ENCODE measurements around the gene SEPTIN10.
A peak's percentile ranks its signal among the peaks of the same experiment; 100 is the strongest.
"Not testable (repeated sequence)": the region's sequence is repeated elsewhere in the genome, so short reads cannot be mapped to it uniquely, and the experiment has no call there.

SEPTIN10 gene

DNA sequence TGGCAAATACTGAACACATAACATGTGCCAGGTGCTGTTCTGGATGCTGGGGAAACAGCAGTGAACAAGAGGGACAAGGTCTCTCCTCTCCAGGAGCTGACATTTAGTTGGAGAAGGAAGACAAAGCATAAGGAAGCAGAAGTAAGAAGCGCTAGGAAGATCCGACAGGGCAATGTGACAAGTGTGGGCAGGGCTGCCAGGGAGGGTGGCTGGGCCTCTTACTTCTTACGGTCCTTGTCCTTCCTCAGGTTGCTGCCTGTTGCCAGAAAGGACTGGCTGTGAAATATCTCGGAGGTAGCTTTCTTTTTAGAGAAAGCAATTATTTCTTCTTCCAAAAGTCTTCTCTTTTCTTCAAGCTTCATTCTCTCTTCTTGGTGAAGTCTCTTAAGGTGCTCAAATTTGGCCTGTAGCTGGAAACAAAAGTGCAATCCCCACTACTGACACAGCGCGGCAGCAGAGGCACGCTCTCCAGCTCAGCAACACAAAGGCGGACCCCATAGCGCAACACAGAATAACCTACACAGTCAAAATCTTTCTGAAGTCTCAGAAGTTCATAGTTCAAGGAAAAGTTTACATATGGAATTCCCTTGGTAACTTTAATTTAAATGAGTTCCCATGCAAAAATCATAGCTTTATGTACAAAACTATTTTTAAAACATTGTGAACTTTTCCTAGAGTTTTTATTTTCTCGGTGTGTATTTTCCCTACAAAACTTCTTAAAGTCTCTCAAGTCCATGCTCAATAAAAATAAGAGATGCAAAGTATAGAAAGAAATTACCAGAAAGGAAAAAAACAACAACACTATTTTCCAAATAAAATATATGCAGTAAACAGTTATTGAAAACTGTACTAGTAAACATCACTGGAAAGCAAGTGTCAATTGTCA is 67.7 kb downstream of the SEPTIN10 start:
- peak; percentile 41 to 51 for DNase-seq (ENCODE audit: low read depth in 2 of 2)

DNA sequence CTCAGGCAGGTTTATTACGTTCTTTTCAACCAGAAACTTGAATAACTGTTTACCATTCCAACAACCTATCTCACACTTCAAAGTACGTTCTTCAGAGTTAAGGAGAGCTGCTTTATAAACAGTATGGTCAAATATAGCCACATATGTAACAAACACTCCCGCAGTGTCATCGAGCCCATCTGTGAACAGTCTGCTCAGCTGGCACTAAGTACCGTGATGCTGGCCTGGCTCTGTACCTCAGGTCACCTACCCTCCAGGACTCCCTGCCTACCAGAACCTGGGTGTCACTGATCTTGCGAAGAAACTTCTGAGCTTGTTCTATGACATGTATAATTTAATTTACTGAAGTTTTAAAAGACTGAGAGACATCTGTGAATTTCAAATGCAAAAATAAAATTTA is 71.4 kb downstream of the SEPTIN10 start:
- DNase-seq (ENCODE audit: low read depth in 2 of 2): no peak

DNA sequence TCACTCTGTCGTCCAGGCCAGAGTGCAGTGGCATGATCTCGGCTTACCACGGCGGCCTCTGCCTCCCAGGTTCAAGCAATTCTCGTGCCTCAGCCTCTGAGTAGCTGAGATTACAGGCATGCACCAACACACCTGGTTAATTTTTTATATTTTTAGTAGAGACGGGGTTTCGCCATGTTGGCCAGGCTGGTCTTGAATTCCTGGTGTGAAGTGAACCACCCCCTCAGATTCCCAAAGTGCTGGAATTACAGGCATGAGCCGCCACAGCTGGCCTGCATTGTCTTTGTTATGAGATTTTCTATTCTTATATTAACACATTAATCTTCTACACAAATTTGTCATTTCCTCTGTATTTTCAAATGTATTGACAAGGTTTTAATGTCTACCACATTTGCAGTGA is 75.2 kb downstream of the SEPTIN10 start:
- no peak for DNase-seq (ENCODE audit: low read depth in 2 of 2)

DNA sequence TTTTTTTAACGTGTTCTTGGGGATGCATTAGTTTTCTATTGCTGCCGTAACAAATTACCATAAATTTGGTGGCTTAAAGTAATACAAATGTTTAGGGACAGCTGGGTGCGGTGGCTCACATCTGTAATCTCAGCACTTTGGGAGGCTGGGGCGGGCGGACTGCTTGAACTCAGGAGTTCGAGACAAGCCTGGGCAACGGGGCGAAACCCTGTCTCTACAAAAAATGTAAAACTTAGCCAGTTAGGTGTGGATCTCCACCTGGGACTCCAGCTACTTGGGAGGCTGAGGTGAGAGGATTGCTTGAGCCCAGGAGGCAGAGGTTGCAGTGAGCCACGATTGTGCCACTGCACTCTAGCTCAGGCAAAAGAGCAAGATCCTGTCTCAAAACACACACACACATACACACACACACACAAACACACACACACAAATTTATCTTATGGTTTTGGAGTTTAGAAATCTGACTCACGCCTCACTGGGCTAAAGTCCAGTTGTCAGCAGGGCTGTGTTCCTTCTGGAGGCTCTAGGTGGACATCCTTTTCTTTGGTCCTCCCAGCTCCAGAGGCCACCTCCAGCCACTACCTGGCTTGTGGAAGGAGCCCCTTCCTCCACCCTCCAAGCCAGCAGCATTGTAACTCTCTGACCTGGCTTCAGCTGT is 76.1 kb downstream of the SEPTIN10 start:
- no peak for DNase-seq (ENCODE audit: low read depth in 2 of 2)

GRCh38 chr2:109536556-109536955 is 77.2 kb downstream of the SEPTIN10 start:
- DNase-seq (ENCODE audit: low read depth in 2 of 2): not testable (repeated sequence)

GRCh38 chr2:109535217-109535946 is 78.4 kb downstream of the SEPTIN10 start:
- DNase-seq (ENCODE audit: low read depth in 2 of 2): no peak

GRCh38 chr2:109533823-109534222 is 79.9 kb downstream of the SEPTIN10 start:
- DNase-seq (ENCODE audit: low read depth in 2 of 2): no peak

DNA sequence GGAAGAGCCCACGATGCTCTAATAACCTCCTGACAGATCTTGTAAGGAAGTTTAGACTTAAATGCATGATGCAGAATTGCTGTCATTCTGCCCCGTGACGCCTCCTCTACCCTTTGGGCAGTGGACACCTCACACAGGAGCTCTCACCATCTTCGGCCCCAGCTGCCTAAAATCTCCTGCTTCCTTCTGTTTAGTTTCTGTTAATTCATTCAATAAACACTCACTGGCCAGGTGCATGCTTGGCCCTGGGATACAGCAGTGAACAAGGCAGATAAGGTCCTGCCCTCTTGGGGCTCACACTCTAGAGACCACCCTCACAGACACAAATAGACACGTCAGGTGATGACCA is 81.1 kb downstream of the SEPTIN10 start:
- DNase-seq (ENCODE audit: low read depth in 2 of 2): no peak

GRCh38 chr2:109531896-109532727 is 81.7 kb downstream of the SEPTIN10 start:
- DNase-seq (ENCODE audit: low read depth in 2 of 2): no peak

GRCh38 chr2:109531221-109531620 is 82.5 kb downstream of the SEPTIN10 start:
- no peak for DNase-seq (ENCODE audit: low read depth in 2 of 2)

DNA sequence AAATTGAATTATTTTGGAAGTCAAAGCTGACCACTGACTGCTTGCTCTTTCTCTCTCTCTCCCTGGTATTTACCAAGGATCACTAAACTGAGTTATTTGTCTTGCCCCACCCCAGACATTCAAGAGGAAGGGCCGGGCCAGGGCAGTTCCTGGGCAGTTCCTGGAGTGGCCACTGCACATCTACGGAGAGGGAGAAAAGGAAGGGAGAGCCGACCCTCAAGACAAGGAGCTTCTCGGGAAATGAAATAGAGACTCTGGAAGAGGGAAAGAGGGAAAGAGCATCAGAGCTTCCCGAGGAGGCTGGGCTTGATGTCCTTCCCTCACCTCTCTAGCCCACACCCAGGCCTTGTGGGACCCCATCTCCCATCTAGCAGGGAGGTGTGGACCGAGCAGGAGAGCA is 83.1 kb downstream of the SEPTIN10 start:
- no peak for DNase-seq (ENCODE audit: low read depth in 2 of 2)

- no peak for DNase-seq (ENCODE audit: low read depth in 2 of 2)
These were observed 84.0 kb downstream of the SEPTIN10 start for GRCh38 chr2:109529532-109530449.

DNA sequence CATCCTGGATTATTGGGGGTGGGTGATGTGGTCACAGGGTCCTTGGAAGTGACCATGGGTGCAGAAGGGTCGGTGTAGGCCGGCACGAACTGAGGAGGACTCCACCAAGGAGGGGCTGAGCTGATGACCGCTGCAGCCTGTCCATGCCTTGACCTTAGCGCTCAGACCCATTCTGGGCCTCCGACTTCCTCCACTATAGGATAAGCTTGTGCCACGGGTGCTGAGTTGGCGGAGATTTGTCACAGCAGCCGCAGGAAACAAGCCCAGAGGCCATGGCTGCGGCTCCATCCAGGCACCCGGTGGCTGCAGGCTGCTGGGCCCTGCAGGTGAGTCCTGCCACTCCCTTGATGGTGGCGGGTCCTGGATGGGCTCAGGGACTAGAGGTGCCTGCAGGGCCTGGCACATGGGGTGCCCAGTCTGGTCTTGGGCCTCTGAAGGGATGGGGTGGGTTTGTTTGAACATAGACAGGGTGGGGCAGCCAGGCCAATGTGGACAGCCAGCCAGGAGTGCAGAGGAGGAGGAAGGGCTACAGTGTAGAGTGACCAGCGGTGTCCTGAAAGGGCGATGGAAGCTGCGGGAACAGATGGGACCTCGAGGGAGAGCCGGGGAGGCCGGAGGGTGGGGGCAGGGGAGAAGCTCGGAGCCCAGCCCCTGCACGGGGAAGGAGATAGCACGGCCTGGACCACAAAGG is 84.8 kb downstream of the SEPTIN10 start:
- no peak for DNase-seq (ENCODE audit: low read depth in 2 of 2)

DNA sequence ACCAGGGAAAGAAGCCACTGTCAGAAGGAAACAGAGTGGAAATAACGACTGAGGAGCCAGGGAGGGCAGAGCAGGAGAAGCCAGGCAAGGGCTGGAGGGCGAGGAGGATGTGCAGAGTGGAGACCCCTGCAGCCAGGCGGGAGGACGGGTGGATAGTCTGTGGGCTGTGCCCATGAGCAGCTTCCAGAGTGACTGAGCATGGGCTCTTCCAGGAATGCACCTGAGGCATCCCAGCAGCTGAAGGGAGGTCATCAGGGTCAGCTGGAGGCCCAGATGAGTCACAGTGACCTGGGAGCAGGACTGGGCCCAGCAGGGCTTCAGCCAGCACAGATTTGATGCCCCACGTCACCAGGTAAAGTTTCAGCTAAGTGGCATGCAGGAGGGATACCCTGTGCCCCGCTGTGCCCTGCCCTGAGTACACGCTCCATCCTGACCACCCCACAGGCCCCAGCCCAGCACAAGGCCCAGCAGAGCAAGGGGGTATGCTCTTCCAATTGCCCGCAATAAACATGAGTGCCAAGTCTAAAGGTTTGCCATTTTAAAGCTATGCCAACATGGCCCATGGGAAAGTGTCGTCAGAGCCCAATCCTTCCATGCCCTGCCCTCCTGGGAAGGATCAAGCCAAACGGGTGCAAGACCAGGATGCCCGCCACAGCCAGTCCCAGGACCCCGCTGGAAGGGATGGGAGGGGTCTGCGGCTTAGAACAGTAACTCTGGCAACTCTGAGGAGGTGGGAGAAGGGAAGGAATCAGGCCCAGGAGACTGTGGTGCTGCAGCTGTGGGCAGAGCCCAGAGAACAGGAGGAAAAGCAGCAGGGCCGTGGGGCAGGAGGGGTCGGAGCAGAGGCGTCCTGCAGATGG is 85.7 kb downstream of the SEPTIN10 start:
- DNase-seq (ENCODE audit: low read depth in 2 of 2): no peak

GRCh38 chr2:109527079-109527478 is 86.7 kb downstream of the SEPTIN10 start:
- DNase-seq (ENCODE audit: low read depth in 2 of 2): no peak

DNA sequence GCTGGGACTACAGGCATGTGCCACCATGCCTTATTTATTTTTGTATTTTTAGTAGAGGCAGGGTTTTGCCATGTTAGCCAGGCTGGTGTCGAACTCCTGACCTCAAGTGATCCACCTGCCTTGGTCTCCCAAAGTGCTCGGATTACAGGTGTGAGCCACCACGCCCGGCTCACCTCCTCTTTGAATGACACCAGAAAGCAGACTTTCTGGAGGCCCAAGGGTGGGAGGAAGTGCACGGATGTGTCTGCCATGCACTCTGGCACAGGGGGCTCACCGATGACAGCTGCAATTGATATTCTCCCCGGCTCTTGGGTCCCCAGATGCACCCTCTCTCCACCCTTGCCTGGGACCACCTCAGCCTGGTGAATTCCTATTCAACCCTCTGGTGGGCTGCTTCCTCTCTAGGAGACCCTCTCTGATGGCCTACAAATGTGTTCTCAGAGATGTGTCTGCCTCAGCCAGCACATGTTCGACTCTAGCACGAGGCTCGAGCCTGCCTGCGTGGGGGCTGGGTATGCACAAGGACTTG is 87.3 kb downstream of the SEPTIN10 start:
- DNase-seq (ENCODE audit: low read depth in 2 of 2): no peak

DNA sequence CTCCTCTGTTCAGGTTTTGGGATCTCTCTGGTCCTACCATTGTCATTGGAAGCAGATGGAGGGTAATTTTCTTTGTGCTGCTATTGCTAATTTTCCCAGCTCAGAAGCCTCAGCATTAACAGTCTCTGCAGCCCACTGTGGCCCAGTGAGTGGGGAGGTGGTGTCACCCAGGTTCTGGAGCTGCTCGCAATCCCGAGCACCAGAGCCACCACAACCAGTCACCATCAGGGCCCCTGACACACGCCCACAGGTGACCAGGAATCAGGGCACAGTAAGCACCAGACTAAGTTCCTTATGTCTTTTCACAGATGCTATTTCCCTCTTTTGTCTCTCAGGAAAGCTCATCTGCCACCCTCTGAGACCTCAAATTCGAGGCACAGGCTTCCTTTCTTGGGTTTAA is 87.9 kb downstream of the SEPTIN10 start:
- DNase-seq (ENCODE audit: low read depth in 2 of 2): no peak

DNA sequence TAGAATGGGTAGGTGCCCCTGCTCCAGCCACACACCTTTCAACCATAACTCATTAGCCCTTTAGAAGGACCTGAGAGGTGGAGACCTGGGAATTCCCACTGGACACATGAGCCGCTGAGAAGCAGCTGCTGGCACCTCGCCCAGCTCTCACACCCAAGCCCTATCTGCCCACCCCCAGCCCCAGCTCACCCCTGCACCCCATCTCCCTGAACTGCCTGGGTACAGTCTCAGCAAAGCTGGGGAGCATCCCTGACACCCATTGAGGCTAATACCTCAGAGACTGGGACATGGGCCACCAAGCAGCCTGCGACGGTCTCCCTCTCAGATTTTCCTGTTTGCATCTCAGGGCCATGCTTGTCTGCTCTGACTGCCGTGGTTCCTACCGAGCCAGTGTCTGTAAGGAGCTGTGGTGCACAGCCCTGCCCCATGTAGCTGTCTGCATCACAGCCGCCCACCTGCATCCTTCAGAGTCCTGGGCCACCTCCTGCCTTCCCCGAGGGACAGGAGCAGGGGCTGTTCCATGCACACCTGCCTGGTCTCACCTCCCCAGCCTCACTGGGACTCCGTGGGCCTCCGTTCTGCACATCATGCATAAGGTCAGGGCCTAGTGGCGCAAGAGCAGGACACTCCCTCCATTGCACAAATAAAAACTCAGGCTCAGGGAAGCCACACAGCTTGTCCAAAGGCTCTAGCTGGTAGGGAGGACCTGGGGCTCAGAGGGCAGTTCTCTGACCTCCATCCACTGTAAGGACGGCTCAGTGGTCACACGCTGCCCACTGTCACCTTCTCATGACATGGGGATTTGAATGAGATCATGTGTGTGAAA is 90.0 kb downstream of the SEPTIN10 start:
- DNase-seq (ENCODE audit: low read depth in 2 of 2): no peak

Data from stimulated activated CD8-positive, alpha-beta memory T cell treated with anti-CD3 and anti-CD28 coated beads, Interleukin-2, amount 100 ng/mL, for 48 hours (primary cell).